Nephron progenitor cell (in vitro differentiated cells): Measurements from ENCODE around the gene ALG14.

ENCODE experiments used
- DNase-seq: peaks from one replicate; pipeline ENCODE4 v3.0.0; 2021
- H3K27ac Mint-ChIP-seq: 2 replicates; pipeline ENCODE4 v1.8.0; 2021; ENCODE audit warnings: mild to moderate bottlenecking, moderate library complexity, mixed read lengths
- H3K27me3 Mint-ChIP-seq: 2 replicates; pipeline ENCODE4 v1.8.0; 2021; ENCODE audit warnings: mild to moderate bottlenecking, low read depth, mixed read lengths; ENCODE audit not compliant: poor library complexity
- H3K36me3 Mint-ChIP-seq: 2 replicates; pipeline ENCODE4 v1.8.0; 2021; ENCODE audit warnings: low read depth, mixed read lengths
- H3K4me1 Mint-ChIP-seq: 2 replicates; pipeline ENCODE4 v1.8.0; 2021; ENCODE audit warnings: mixed read lengths
- H3K4me3 Mint-ChIP-seq: 2 replicates; pipeline ENCODE4 v1.8.0; 2021; ENCODE audit warnings: mild to moderate bottlenecking, moderate library complexity, mixed read lengths
- H3K9me3 Mint-ChIP-seq: 2 replicates; pipeline ENCODE4 v1.8.0; 2021; ENCODE audit warnings: mild to moderate bottlenecking, moderate library complexity, mixed read lengths
- TF ChIP-seq, protein P1 (sequence below): fragments of 200-600 bp; sonication (generic); IDR thresholded peaks from 2 replicates; pipeline ENCODE4 v1.5.0; 2021; ENCODE audit warnings: antibody characterized with exemption

ALG14 gene

DNA sequence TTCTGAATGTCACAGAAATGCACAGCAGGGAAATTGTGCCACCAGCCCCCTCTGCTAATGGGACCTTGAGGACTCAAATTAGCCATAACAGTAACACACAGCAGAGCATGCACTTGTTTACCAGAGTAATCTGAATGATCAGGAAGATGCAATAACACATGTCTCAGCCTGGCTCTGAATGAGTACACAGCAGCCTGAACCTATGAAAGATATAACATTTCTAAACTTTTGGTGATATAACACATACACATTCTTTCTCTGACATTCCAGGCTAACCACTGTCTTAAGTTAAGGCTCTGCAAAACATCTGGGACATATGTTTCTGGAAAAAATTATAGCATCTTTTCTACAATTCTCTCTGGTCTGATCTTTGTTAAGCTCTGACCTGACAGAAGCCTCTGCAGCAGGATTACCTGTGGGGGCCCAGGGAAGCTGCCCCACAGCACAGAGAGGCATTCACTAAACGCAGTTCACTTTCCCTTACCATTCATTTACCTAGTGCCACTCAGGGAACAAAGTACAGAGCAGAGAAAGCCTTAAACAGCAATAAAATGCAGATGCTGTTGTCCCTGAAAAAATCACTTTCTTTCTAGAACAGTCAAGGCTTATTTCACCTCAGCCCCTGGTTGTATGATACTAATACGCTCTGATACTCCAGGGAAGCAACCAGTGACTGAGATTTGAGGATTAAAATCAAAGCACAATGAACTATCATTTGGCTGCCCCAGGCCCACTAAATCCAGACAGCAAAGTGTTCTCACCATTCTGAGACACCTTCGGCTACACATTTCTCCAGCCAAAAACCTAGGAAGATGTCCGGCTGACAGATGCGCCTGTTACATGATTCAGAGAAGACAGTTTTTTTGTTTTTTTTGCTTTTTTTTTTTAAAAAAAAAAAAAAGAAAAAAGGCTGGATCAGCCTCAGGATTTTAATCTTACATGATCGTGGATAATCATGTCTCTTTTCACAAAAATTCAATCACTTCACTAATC is 91.9 kb downstream of the ALG14 start:
- no peaks in the 10 kb centered on the region for H3K27me3 Mint-ChIP-seq
- TF ChIP-seq, protein P1, sequence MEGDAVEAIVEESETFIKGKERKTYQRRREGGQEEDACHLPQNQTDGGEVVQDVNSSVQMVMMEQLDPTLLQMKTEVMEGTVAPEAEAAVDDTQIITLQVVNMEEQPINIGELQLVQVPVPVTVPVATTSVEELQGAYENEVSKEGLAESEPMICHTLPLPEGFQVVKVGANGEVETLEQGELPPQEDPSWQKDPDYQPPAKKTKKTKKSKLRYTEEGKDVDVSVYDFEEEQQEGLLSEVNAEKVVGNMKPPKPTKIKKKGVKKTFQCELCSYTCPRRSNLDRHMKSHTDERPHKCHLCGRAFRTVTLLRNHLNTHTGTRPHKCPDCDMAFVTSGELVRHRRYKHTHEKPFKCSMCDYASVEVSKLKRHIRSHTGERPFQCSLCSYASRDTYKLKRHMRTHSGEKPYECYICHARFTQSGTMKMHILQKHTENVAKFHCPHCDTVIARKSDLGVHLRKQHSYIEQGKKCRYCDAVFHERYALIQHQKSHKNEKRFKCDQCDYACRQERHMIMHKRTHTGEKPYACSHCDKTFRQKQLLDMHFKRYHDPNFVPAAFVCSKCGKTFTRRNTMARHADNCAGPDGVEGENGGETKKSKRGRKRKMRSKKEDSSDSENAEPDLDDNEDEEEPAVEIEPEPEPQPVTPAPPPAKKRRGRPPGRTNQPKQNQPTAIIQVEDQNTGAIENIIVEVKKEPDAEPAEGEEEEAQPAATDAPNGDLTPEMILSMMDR: no peak
- no peak for DNase-seq
- no peak overlapping the region for H3K4me3 Mint-ChIP-seq
- peak overlapping the region; percentile 58 for H3K27ac Mint-ChIP-seq
- peaks cover 33% of the 10 kb centered on the region for H3K4me1 Mint-ChIP-seq
- peaks cover 11% of the 10 kb centered on the region for H3K9me3 Mint-ChIP-seq
- peaks cover 8% of the 10 kb centered on the region for H3K36me3 Mint-ChIP-seq

DNA sequence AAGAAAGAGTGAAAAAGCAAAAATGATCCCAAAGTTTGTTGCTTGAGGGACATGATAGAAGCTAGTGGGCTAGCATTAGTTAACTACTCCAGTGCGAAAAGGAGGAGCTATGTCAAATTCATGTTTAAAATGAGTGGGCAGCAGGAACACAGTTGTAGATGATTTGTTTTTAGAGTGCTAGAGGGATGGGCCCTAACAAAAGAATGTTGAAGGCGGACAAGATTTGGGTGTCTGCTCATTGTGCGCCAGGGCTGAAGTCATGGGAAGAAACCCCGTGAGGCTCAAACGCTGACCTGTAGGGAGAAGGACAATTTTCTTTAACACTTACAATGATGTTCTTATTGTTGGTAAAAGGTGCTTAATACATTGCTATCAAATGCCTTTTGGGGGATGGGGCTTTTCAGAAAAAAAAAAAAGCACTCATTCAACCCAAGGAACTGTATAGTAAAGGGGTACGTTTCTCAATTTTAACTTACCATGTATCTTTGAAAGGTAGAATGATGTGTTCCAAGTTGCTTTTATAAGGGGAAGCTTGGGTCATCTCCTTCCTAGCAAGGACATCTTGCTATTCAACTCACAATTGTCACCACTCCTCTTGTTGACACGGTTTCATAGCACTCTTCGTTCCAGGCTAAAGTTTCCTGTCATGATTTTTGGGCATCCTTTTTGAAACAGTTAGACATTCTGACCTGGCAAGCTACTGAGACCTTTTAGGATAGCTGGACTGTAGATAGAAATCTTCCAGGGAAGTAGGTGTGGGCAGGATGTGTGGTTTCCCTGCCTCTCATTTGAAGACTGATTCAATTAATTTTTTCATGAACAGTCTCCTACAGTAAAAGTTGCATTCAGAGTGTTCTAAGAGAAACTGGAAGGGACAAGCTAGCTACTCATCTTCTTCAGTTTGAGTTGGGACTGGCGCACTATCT is 92.8 kb downstream of the ALG14 start:
- H3K27ac Mint-ChIP-seq: peak overlapping the region; percentile 17
- peaks cover 8% of the 10 kb centered on the region for H3K36me3 Mint-ChIP-seq
- H3K4me3 Mint-ChIP-seq: no peak overlapping the region
- DNase-seq: no peak
- peaks cover 15% of the 10 kb centered on the region for H3K9me3 Mint-ChIP-seq
- TF ChIP-seq, protein P1: no peak
- peaks cover 24% of the 10 kb centered on the region for H3K4me1 Mint-ChIP-seq
- H3K27me3 Mint-ChIP-seq: no peaks in the 10 kb centered on the region

DNA sequence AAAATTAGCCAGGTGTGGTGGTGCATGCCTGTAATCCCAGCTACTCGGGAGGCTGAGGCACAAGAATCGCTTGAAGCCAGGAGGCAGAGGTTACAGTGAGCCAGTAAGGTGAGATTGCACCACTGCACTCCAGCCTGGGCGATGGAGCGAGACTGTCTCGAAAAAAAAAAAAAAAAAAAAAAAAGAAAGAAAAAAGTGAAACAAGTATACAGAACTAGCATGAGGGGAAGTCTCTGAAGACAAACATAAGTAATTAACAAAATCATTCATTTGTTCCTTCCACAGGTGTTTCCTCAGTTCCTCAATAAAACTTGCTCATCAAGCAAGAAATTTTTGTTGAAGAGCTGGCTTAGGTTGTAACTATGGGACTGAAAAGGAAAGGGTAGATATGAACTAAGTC is 93.6 kb downstream of the ALG14 start:
- DNase-seq: no peak
- Mint-ChIP-seq H3K4me1 (peaks cover 18% of the 10 kb centered on the region), H3K27me3 (no peaks in the 10 kb centered on the region), H3K4me3 (no peak overlapping the region), H3K9me3 (peaks cover 16% of the 10 kb centered on the region), H3K27ac (no peak overlapping the region), H3K36me3 (peaks cover 8% of the 10 kb centered on the region)
- TF ChIP-seq, protein P1: no peak

DNA sequence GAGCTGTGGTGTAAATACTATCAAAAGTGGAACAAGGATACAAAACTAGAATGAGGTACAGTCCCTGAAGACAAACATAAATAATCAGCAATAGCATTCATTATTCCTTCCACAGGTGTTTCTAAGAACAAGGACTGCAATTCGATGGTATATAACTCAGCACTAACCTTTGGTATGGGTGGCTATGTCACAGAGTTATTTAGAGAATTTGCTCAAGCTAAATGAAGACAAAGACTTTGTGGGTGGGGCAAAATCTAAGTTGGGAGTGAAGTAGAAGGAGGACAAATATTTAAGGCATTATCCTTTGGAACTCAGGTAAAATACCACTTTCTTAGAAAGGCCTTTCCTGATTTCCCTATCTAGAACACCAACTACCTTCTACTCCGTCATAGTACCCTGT is 94.3 kb downstream of the ALG14 start:
- Mint-ChIP-seq H3K4me3 (no peak overlapping the region), H3K27ac (no peak overlapping the region), H3K27me3 (no peaks in the 10 kb centered on the region), H3K4me1 (peaks cover 18% of the 10 kb centered on the region), H3K36me3 (peaks cover 8% of the 10 kb centered on the region), H3K9me3 (peaks cover 16% of the 10 kb centered on the region)
- no peak for DNase-seq
- TF ChIP-seq, protein P1: no peak

DNA sequence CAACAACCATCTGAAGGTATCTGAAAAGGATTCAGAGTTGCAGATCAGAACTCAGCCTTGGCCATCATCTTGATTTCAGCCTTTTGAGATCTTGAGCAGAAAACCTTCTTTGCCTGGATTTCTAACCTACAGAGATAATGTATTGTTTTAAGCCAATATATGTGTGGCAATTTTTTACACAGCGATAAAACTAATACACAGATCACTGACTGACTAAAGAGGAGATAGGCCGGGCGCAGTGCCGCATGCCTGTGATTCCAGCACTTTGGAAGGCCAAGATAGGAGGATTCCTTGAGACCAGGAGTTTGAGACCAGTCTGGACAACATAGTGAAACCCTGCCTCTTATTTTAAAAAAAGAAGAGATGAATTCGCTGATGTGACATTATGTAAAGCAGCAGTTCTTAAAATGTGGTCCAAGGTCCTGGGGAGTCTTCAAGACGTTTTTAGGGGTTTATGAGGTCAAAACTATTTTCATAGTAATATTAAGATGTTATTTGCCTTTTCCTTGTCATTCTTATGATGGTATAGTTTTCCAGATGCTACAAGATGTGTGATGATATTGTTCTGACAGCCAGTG is 95.7 kb downstream of the ALG14 start:
- peaks cover 8% of the 10 kb centered on the region for H3K36me3 Mint-ChIP-seq
- no peak for DNase-seq
- H3K27ac Mint-ChIP-seq: no peak overlapping the region
- TF ChIP-seq, protein P1: no peak
- H3K4me3 Mint-ChIP-seq: no peak overlapping the region
- H3K9me3 Mint-ChIP-seq: peaks cover 16% of the 10 kb centered on the region
- no peaks in the 10 kb centered on the region for H3K27me3 Mint-ChIP-seq
- peaks cover 19% of the 10 kb centered on the region for H3K4me1 Mint-ChIP-seq
